GM12872 (cell line): ENCODE measurements around the gene CRADD.

Source experiments
- TF ChIP-seq, protein P1 (sequence below): IDR thresholded peaks from 3 replicates; pipeline ENCODE4 v1.5.1; 2011; ENCODE audit warnings: low read depth, mild to moderate bottlenecking, low read length, moderate library complexity; ENCODE audit not compliant: insufficient read depth

The CRADD gene

GRCh38 chr12:93848523-93849101 is 171.4 kb downstream of the CRADD start:
- TF ChIP-seq, protein P1, sequence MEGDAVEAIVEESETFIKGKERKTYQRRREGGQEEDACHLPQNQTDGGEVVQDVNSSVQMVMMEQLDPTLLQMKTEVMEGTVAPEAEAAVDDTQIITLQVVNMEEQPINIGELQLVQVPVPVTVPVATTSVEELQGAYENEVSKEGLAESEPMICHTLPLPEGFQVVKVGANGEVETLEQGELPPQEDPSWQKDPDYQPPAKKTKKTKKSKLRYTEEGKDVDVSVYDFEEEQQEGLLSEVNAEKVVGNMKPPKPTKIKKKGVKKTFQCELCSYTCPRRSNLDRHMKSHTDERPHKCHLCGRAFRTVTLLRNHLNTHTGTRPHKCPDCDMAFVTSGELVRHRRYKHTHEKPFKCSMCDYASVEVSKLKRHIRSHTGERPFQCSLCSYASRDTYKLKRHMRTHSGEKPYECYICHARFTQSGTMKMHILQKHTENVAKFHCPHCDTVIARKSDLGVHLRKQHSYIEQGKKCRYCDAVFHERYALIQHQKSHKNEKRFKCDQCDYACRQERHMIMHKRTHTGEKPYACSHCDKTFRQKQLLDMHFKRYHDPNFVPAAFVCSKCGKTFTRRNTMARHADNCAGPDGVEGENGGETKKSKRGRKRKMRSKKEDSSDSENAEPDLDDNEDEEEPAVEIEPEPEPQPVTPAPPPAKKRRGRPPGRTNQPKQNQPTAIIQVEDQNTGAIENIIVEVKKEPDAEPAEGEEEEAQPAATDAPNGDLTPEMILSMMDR: no peak

GRCh38 chr12:93849946-93850345 is 172.8 kb downstream of the CRADD start:
- TF ChIP-seq, protein P1: no peak

DNA sequence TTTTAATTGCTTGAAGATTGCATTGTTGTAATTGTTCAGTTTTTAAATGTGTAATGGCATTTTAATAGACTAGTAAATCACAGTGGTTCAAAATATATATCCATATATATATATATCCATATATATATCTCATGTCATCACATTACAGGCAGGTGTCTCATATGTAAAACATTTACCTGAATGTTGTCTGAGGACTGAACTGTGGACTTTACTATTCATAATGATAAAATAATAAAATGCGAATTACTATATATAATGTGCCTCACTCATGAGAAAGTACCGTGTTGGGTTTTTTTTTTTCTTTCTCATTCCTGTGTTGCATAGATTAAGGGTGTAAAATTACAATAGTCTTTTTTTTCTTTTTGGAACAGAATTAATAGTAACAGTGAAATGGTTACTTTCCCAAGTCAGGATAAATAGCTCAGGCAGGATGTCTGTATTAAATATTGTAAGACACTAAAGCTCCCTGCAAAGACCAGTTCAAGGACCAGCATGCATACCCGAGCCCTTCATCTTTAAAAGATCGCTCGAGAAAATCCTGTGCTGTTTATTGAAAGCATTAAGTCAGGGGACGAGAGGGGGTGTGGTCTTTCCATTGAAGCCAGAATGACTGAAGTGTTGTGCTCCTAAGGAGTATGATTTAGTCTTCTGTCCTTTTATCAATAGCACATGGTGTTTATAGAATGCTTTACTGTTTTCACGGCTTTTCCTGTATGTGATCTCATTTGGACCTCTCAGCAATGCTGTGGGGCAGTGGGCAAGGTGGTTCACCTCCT is 173.5 kb downstream of the CRADD start:
- TF ChIP-seq, protein P1: no peak

DNA sequence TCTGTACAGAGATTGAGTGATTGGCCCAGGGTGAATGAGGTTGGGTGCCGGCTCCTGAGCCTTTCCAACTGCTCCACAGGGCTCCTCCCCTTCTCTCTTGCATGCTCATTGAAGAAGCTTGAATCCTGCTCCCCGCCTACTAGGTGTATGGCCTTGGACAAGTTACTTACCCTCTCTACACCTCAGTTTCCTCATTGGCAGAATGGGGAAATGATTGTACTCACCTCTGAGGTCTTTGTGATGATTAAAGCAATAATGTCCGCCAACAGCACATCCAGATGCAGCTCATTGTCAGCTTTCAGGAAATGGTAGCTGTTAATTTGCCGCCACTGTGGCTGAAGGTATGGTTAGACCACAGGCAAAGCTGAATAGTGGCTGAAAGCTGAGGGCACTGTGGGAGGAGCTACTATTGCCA is 174.1 kb downstream of the CRADD start:
- TF ChIP-seq, protein P1: no peak

- TF ChIP-seq, protein P1: no peak
Observed at GRCh38 chr12:93852173-93852591, 175.0 kb downstream of the CRADD start.

DNA sequence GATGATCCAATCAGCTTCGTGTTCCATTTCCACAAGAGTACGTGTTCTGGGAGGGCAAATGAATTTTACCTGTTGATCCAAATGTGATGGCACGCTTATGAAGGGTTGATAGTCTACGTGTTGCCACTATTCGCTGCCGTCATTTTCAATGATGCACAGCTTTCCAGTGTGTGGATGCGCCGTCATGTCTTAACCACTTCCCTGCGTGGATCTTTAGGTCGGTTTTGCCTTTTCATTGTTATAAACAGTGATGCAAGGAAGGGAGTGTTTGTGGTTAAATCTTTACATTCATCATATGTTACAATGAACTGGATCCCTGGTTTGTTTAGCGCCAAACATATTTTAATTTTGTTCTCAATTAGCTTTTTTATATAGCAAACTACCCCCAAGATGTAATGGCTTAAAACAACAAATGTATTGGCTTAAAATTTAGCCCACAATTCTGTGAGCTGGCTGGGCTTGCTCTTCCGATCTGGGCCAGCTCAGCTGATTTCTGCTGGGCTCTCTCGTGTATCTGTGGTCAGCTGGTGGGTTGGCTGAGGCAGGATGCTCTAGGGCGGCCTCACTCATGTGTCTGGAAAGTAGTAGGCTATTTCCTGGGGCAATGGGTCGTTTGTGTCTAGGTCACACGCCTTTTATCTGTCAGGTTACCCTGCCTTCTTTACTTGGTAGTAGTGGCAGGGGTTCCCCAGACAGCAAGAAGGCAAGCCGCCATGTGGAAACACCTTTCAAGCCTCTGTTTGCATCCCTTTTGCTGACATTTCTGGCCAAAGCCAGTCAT is 176.7 kb downstream of the CRADD start:
- TF ChIP-seq, protein P1: no peak

GRCh38 chr12:93855261-93855660 is 178.1 kb downstream of the CRADD start:
- TF ChIP-seq, protein P1: no peak
